Measurements from ENCODE around the gene CAMKK2.
"Not testable (repeated sequence)": the region's sequence is repeated elsewhere in the genome, so short reads cannot be mapped to it uniquely, and the experiment has no call there.

GRCh38 chr12:121298411-121298810, 1.9 kb upstream of the CAMKK2 start:
- TF ChIP-seq CTCF (IDR thresholded peaks at IDR 0.05; ENCODE audit: low read depth, low read length); MYC (IDR thresholded peaks at IDR 0.05; ENCODE audit: low read depth, low read length); MAX (IDR thresholded peaks at IDR 0.05; ENCODE audit: low read depth, low read length); POLR2A (IDR thresholded peaks at IDR 0.05; ENCODE audit: extremely low read depth, insufficient read length): not testable (repeated sequence)

Data from NB4 (cell line).